Measurements from ENCODE around the gene LBX2.

LBX2 gene

DNA sequence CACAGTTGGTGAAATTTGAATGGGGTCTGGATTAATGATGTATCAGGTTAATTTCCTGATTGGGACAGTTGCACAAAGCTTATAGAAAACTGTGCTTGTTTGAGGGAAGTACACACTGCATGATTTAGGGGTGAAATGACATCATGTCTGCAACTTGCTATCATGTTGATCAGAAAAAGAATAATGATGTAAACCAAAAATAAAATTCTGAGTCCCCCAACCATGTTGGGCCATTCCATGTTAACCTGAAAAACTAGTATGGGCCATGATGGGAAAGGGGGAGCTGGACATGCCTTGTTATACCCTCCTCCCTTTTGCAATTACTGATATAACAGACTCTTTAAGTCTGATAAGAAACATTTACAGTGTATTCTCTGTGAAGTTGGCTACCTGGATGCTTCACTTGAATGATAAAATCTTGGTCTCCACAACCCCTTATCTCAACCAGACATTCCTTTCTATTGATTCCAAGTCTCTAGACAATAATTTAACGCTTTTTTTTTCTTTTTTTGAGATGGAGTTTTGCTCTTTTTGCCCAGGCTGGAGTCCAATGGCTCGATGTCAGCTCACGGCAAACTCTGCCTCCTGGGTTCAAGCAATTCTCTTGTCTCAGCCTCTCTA lies 48.7 kb downstream of the LBX2 start:
- no peak for DNase-seq

DNA sequence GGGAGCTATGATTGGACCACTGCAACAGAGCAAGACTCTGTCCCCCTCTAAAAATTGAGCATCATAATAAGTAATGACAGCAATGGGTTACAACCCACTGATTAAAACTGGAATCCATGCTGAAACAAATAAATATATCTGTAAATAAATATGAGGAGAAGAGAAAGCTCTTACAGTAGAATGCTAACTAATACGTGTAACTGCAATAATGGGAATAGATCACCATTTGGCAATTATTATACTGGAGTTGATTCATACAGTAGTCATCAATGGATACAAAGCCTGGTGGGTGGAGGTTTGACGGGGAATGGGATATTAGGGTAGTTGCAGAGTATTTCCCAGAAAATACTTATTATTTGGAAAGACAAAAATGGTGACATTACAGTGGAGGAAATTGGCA lies 50.6 kb downstream of the LBX2 start:
- no peak for DNase-seq
